GM06990 (cell line): ENCODE data around the gene HILPDA.
"Not testable (repeated sequence)": the region's sequence is repeated elsewhere in the genome, so short reads cannot be mapped to it uniquely, and the experiment has no call there.

ENCODE experiments used
- DNase-seq: peaks from one replicate; pipeline ENCODE4 v3.0.0-alpha.2; 2011; ENCODE audit not compliant: insufficient read length; ENCODE audit errors: extremely low read depth
- H3K27me3 ChIP-seq: replicated peaks from 2 replicates; pipeline ENCODE4 v1.6.0; 2011; ENCODE audit warnings: low read length; ENCODE audit not compliant: control insufficient read depth, insufficient read depth
- H3K36me3 ChIP-seq: 2 replicates; pipeline ENCODE4 v1.5.1; 2011; ENCODE audit warnings: low read length; ENCODE audit not compliant: control insufficient read depth, insufficient read depth
- H3K4me3 ChIP-seq: replicated peaks from 2 replicates; pipeline ENCODE4 v1.5.1; 2011; ENCODE audit warnings: low read depth, mild to moderate bottlenecking, control low read depth, low read length
- CTCF ChIP-seq: IDR thresholded peaks from 2 replicates; pipeline ENCODE4 v1.5.1; 2011; ENCODE audit warnings: low read length, control low read depth, mild to moderate bottlenecking, inconsistent platforms; ENCODE audit not compliant: insufficient read depth, poor library complexity, severe bottlenecking

HILPDA gene

GRCh38 chr7:128497405-128497804 lies 41.7 kb downstream of the HILPDA start:
- peaks cover 5% of the 10 kb centered on the region for H3K36me3 ChIP-seq
- no peak for DNase-seq
- TF ChIP-seq CTCF: no peak
- no peak overlapping the region for H3K4me3 ChIP-seq
- H3K27me3 ChIP-seq: no peaks in the 10 kb centered on the region

GRCh38 chr7:128505416-128505815 lies 49.7 kb downstream of the HILPDA start:
- not testable (repeated sequence) for DNase-seq, H3K4me3 ChIP-seq, H3K36me3 ChIP-seq, H3K27me3 ChIP-seq

- peak; percentile 72 for DNase-seq
- not testable (repeated sequence) for H3K36me3 ChIP-seq, H3K4me3 ChIP-seq, H3K27me3 ChIP-seq
Measured at GRCh38 chr7:128506819-128507218, 51.1 kb downstream of the HILPDA start.

- not testable (repeated sequence) for H3K27me3 ChIP-seq, H3K36me3 ChIP-seq, H3K4me3 ChIP-seq
- peak; percentile 41 for DNase-seq
Measured at GRCh38 chr7:128507321-128507993, 51.8 kb downstream of the HILPDA start.
